LNCaP clone FGC (cell line): Measurements from ENCODE around the gene NDUFS7.

Experiments used
- DNase-seq: peaks from one replicate; pipeline ENCODE4 v3.0.0-alpha.2; 2011; ENCODE audit warnings: low read depth
- H3K4me3 ChIP-seq: 2 replicates; pipeline ENCODE4 v1.5.1; 2011; ENCODE audit warnings: mild to moderate bottlenecking, low read depth, low read length, control low read depth
- TF ChIP-seq, protein P1 (sequence below): IDR thresholded peaks from 2 replicates; pipeline ENCODE4 v1.5.1; 2012; ENCODE audit warnings: mild to moderate bottlenecking; ENCODE audit not compliant: control insufficient read depth, insufficient read depth; ENCODE audit errors: extremely low read depth

The NDUFS7 gene

DNA sequence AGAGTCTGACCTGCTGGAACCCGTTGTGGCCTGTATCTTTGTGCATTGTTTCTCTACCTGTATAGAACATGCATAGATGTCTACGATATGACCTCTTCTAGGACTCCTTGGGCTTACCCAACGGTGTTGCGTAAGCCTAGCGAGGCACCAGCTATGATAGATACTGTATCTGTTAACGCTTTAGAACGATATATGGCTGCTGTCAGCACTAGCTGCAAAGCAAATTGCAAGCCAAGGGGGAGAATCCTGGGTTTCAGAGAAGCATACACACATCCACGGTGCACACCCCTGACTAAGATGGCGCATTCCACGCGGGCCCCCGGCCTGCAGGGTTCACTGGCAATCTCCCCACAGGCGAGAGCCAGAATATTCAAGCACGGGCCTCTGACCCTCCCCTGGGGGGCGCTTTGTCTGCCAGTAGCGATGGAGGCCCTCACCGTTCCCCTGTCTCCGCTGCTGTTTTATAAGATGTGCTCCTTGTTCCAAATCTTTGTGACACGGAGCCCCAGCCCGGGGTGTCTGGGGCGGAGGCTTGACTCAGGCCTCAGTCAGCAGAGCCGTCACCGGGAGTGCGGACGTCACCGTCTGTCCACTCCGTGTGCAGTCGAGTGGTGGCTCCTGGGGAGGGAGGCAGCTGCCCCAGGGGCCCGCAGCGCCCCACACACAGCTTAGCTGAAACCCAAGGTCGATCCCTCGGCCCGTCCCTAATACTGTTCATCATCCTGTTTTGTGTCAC, 41.6 kb downstream of the NDUFS7 start:
- no peak overlapping the region for H3K4me3 ChIP-seq
- DNase-seq = no peak
- TF ChIP-seq, protein P1, sequence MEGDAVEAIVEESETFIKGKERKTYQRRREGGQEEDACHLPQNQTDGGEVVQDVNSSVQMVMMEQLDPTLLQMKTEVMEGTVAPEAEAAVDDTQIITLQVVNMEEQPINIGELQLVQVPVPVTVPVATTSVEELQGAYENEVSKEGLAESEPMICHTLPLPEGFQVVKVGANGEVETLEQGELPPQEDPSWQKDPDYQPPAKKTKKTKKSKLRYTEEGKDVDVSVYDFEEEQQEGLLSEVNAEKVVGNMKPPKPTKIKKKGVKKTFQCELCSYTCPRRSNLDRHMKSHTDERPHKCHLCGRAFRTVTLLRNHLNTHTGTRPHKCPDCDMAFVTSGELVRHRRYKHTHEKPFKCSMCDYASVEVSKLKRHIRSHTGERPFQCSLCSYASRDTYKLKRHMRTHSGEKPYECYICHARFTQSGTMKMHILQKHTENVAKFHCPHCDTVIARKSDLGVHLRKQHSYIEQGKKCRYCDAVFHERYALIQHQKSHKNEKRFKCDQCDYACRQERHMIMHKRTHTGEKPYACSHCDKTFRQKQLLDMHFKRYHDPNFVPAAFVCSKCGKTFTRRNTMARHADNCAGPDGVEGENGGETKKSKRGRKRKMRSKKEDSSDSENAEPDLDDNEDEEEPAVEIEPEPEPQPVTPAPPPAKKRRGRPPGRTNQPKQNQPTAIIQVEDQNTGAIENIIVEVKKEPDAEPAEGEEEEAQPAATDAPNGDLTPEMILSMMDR = no peak

DNA sequence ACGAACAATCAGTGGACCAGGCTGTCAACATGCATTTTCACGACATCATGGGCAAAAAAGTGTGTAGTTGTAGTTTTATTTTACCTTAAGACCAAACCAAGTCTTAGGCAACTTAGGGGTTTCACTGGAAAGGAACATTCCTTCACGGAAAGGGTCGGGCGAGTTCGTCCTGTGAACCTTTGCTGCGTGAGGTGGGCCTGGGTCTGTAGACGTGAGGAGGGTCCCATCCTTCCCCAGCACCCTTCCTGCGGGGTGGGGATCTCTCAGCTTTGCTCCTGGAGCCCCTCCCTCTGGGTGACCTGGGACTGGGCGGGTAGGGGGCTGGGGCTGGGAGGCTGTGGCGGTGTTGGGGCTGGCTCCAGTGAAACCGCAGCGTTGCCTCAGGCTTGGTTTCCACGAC, 42.2 kb downstream of the NDUFS7 start:
- H3K4me3 ChIP-seq = no peak overlapping the region
- no peak for DNase-seq
- TF ChIP-seq, protein P1 = no peak

DNA sequence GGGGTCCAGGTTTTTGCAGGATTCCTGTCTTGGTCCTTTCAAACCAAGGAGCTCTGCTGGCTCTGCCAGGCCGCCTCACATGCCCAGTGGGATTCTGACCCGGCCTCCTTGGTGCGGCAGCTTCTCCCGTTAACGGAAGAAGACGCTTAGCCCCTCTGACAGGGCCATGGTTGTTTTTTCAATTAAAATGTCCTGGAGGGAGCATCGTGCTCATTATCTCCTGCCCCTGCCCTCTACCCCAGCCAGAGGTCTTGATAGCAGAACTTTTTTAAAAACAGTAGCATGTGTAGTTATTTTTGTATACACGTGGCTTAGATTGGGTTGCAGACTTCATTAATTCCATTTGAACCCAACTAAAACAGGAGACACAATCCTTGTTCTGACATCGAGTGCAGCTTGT, 43.0 kb downstream of the NDUFS7 start:
- TF ChIP-seq, protein P1 = no peak
- no peak overlapping the region for H3K4me3 ChIP-seq
- DNase-seq = no peak

DNA sequence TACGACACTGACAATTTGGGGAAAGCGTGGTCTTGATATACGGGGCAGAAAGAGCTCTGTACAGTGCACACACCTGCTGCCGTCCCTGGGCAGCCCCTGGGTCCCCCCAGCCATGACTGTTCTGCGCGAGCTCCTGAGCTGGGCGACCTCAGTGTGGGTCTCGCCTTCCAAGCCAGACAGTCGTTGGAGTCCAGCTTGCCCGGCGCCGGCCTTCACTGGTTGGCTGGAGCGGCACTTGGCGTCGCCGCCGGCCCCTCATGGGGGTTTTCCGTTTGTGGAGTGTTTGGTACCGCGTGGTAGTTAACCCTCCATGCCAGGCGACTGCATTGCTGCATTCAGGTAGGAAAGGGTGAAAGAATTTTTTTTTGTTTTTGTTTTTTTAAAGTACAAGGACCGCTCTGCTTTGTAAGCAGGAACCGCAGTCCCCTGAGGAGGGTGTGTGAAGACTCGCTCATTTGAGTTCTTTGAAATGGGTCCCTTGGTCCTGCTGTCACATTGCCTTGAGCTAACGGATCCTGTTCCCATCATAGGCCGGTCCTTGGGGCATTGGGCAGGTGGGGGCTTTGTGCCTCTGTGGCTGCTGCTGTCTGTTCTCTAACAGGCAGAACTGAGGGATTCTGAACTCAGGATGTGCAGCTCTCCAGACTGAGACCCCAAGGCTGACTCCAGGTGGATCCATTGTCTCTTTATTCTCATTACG, 43.7 kb downstream of the NDUFS7 start:
- no peak overlapping the region for H3K4me3 ChIP-seq
- TF ChIP-seq, protein P1 = no peak

DNA sequence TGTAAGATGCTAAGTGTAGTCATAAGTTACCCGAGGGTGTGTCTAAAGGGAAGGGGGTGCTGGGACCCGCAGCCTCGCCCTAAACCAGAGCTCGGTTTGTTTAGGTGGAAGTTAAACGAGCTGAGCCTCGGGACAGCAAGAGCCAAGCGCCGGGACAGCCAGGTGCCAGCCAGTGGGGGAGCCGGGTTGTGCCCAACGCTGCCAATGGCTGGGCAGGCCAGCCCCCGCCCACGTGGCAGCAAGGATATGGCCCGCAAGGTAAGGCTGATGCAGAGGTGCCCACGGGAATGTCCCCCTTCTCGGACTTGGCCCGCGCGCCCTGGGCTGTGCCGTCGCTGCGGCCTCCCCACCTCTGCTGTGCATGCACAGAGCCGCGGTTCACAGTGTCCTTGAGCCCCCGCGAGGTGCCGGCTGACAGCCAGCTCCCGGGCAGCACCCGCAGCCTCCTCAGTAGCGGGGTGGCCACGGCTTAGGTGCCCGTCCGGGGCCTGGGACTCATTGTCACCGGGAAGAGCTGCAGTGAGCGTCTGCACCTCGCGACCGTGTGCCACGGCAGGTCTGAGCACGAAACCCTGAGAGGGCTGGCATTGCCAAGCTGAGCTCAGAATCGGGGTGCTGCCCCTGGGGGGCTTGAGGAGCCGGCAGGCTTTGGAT, 45.2 kb downstream of the NDUFS7 start:
- TF ChIP-seq, protein P1 = no peak
- no peak overlapping the region for H3K4me3 ChIP-seq
- no peak for DNase-seq

More for the DNA sequence above, 43.7 kb downstream of the NDUFS7 start:
- no peak for DNase-seq

DNA sequence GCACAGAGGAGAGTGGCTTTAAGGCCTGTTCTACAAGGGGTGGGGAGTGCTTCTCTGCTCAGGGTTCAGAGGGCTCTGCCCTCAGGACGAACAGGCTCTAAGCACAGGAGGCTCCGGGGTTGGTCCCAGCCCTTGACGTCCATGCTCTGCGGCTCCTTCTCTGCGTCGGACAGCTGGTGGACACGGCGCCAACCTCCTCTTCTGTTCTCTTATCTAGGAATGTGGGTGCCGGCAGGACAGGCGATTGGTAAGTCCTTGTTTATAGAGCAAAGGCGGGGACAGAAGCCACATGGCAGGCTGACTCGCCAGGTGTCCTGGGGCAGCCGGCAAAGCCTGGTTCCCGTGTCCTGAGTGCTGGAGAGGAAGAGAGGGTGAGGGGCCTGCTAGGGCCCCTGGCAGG, 46.0 kb downstream of the NDUFS7 start:
- TF ChIP-seq, protein P1 = no peak
- no peak for DNase-seq
- no peak overlapping the region for H3K4me3 ChIP-seq
